PC-9 (cell line): ENCODE results near the gene CHRNE.

Source experiments
- CTCF ChIP-seq: fragments of 200-600 bp; sonication (generic); conservative IDR thresholded peaks from 2 replicates; pipeline ENCODE4 v1.6.1; 2017; ENCODE audit warnings: mixed run types, antibody characterized with exemption, mild to moderate bottlenecking, moderate library complexity
- EZH2 ChIP-seq: fragments of 200-600 bp; sonication (generic); IDR thresholded peaks from 2 replicates; pipeline ENCODE4 v1.8.0; 2017; ENCODE audit warnings: antibody characterized with exemption, low read depth

DNA sequence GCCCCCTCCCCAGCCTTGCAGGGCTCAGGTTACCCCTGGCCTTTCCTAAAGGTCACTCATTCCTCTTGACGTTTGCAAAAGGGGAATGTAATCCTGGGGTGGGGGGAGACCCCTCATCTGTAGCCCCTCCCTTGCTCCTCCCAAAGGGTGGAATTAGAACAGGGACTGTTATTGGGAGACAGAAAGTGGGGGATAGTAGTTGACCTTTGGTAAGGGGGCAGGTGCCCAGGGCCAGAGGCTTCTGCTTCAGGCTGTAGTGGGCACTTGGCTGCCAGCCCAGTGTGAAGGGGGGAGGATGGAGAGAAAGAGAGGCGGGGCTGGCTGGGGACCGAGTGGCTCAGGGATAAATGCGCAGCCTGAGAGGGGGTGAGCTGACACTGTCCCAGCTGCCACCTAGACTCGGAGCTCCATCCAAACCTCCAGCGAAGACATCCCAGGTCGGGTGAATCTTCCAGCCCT is 47.9 kb upstream of the CHRNE start, which contains the start of gene ENO3:
- TF ChIP-seq CTCF (no peak), EZH2 (no peak)
